Right kidney (tissue), 1 donor: ENCODE results near the gene PRPH.
A peak's percentile ranks its signal among the peaks of the same experiment; 100 is the strongest.
"Not testable (repeated sequence)": the region's sequence is repeated elsewhere in the genome, so short reads cannot be mapped to it uniquely, and the experiment has no call there.

Source experiments
- DNase-seq: peaks from one replicate; pipeline ENCODE4 v3.0.0-alpha.2; 2016

PRPH gene

GRCh38 chr12:49301760-49302159, 6.8 kb downstream of the PRPH start:
- DNase-seq = no peak

DNA sequence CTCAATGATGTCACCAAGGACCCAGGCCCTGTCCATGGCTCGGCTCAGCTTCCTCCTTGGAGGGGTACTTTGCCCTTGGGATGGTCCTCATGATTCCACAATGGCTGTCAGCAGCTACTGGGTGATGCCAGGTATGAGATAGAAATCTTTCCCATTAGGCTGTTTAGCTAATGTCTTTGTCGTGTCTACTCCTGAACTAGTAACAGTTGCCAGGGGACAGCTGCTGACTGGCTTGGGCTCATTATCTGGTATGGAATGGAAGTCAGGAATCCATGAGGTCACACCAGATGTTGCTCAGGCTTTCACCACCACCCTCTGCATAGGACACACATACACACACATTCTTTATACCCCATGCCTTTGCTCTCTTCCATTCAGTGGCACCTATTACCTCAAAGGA, 9.2 kb downstream of the PRPH start:
- DNase-seq = no peak

DNA sequence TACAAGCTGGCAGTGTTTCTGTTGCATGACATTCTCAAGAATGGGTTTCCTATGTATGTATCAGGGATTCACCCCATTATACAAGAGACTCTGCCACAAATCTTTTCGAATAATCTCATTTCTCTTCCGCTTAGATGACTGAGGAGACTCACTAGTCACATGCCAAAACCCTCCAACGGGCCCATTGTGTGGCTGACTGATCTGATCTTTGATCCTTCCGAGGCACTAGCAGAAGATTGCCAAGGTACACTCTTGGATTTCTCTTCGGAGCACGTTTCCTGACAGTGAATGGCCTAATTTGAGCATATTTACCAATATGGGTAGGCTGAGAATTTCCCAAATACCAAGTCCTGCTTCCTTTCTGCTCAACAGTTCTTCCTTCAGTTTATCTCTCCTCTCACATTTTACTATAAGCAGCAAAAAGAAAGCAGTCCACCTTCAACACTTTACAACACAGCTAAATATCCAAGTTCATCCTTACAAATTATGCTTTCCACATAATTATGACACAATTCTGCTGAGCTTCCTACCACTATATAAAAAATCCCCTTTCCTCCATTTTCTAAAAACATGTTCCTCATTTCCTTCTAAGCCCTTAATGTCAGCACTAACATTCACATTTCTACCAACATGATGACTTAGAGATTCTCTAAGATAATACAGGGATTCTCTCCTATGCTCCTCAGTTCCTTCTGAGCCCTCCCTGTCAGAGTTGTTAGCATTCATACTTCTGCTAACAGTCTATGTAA, 11.0 kb downstream of the PRPH start:
- DNase-seq = no peak

DNA sequence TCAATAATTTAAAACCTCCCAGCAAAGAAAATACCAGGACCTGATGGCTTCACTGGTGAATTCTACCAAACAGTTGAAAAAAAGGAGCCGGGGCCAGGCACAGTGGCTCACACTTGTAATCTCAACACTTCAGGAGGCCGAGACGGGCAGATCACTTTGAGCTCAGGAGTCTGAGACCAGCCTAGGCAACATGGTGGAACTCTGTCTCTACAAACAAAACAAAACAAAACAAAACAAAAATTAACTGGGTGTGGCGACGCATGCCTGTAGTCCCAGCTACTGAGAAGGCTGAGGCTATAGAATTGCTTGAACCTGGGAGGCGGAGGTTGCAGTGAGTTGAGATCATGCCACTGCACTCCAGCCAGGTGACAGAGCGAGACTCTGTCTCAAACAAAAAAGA, 14.4 kb downstream of the PRPH start:
- DNase-seq = peak; percentile 11

DNA sequence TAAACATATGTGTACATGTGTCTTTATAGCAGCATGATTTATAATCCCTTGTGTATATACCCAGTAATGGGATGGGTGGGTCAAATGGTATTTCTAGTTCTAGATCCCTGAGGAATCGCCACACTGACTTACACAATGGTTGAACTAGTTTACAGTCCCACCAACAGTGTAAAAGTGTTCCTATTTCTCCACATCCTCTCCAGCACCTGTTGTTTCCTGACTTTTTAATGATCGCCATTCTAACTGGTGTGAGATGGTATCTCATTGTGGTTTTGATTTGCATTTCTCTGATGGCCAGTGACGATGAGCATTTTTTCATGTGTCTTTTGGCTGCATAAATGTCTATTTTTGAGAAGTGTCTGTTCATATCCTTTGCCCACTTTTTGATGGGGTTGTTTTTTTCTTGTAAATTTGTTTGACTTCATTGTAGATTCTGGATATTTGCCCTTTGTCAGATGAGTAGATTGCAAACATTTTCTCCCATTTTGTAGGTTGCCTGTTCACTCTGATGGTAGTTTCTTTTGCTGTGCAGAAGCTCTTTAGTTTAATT, 15.6 kb downstream of the PRPH start:
- DNase-seq = not testable (repeated sequence)

DNA sequence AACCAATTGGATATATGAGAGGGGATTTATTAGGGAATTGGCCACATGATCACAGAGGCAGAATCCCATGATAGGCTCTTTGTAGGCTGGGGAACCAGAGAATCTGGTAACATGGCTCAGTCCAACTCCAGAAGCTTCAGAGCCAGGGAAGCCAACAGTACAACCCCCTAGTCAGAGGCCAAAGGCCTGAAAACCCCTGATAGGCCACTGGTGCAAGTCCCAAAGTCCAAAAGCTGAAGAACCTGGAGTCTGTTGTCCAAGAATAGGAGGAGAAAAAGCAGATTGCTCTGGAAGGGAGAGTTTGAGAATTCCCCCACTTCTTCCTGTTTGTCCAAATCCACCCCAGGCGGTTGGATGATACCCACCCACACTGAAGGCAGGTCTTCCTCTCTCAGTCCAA, 19.9 kb downstream of the PRPH start:
- DNase-seq = no peak

DNA sequence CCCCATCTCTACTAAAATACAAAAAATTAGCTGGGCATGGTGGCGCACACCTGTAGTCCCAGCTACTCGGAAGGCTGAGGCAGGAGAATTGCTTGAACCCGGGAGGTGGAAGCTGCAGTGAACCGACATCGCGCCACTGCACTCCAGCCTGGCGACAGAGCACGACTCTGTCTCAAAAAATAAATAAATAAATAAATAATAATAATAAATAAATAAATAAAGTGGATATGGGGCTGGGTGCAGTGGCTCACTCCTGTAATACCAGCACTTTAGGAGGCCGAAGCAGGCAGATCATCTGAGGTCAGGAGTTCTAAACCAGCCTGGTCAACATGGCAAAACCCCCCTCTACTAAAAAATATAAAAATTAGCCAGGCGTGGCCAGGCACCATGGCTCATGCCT, 22.2 kb downstream of the PRPH start:
- DNase-seq = not testable (repeated sequence)

- DNase-seq = not testable (repeated sequence)
Measured at GRCh38 chr12:49320411-49321103, 25.6 kb downstream of the PRPH start.

DNA sequence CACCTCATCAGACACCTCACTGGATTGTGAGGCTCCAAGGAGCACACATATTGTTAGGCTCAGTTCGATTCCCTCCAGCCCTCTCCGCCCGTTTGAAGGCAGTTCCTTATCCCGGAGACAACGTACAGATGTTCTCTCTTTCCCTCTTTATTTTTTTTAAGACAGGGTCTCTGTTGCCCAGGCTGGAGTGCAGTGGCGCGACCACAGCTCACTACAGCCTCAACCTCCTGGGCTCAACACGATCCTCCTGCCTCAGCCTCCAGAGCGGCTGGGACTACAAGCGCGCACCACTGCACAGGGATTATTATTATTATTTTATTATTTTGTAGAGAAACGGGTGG, 27.4 kb downstream of the PRPH start:
- no peak for DNase-seq

- DNase-seq = peak; percentile 92
Measured at GRCh38 chr12:49322708-49323523, 28.0 kb downstream of the PRPH start, which contains the start of gene TROAP. TSS of gene TROAP (plus strand) at chr12:49323255. CDS start at chr12:49323609, 354 bp downstream.

DNA sequence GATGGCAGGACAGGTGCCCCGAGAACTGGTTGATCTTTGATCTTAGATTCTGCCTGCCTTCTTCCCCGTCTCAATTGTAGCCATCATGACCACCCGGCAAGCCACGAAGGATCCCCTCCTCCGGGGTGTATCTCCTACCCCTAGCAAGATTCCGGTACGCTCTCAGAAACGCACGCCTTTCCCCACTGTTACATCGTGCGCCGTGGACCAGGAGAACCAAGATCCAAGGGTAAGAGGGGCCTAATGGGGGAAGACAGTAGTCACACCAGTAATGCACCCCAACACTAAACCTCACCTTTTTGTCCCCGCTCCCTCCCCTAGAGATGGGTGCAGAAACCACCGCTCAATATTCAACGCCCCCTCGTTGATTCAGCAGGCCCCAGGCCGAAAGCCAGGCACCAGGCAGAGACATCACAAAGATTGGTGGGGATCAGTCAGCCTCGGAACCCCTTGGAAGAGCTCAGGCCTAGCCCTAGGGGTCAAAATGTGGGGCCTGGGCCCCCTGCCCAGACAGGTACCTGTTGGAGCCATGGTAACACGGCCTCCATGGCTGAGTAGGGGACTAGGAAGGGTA, 28.7 kb downstream of the PRPH start:
- DNase-seq = peak; percentile 5

DNA sequence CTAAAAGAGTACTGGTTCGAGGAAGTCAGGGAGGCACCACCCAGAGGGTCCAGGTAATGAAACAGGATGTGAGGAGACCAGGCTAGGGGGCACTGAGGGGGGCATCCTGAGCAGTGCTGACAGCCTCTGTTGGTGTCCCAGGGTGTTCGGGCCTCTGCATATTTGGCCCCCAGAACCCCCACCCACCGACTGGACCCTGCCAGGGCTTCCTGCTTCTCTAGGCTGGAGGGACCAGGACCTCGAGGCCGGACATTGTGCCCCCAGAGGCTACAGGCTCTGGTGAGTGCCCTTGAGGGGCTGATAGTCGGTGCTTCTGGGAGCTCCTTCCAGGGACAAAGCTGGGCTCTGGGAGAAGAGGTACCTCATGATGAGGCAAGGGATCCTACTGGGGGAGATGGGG, 30.7 kb downstream of the PRPH start:
- DNase-seq = no peak

- DNase-seq = no peak
Measured at GRCh38 chr12:49327368-49327767, 32.4 kb downstream of the PRPH start.

- no peak for DNase-seq
Measured at GRCh38 chr12:49327887-49328286, 32.9 kb downstream of the PRPH start.

GRCh38 chr12:49328816-49329215, 33.9 kb downstream of the PRPH start:
- DNase-seq = no peak

- DNase-seq = no peak
Measured at GRCh38 chr12:49330032-49330619, 35.2 kb downstream of the PRPH start.

GRCh38 chr12:49330631-49331379, 35.9 kb downstream of the PRPH start:
- DNase-seq = no peak

- DNase-seq = peak; percentile 67
Measured at GRCh38 chr12:49331380-49332222, 36.7 kb downstream of the PRPH start.

DNA sequence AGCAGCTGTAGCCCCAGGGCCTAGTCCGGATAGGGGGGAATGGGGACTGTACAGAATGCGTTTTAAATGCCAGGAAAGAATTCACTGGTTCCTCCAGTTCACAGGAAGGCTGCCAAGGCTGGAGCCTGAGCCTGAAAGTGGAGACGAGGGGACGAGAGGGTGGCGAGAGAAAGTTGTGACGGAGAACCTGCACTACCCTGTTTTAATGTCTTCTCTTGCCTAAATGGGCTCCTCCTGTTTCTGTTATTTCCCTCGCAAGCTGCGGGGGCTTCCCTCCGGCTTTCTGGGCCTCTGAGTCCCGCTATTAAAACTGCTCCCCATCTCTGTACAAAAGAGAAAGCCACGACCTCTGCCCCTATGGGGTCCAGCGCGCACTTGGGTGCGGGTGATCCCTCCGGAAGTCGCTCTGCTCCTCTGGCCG, 37.5 kb downstream of the PRPH start:
- no peak for DNase-seq

GRCh38 chr12:49332891-49333371, 38.0 kb downstream of the PRPH start:
- DNase-seq = peak; percentile 36
